Superior temporal gyrus (tissue), 1 donor: ENCODE results near the gene FOXA2.

Experiments used
- DNase-seq: peaks from one replicate; pipeline ENCODE4 v3.0.0-alpha.2; 2016; ENCODE audit errors: extremely low spot score

The FOXA2 gene

DNA sequence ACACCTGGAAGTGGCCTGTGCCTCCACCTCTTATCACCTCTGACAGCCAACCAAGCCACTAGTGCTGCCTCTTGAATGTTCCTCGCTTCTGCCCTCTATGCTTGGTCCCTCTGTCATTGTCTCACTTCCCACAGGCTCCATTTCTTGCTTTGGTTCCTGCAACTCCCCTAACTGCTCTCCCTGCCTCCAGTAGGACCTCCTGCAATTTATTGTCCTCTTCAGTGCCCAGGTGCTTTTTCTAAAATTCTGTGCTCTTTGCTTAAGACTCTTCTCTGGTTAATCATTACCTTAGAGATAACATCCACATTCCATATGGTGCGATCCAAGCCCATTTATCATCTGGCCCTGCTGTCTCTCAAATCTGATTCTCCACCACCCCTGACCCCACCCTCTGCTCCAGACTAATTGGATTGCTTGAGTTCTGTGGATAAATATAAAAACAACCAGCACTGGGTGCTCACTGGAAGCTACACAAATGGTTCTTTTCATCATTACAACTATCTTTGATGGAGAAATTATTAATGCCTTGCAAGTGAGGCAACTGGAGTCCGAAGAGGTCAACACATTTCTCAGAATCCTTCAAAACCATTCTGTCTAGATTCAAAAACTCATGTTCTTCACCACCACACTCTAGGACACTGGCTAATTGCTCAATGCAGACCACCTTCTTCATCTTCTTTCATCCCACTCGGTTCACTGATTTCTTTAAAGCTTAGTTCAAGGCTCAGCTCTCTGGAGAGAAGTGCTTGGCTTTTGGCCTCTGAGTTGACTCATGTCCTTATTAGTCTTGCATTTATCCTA, 47.2 kb downstream of the FOXA2 start:
- DNase-seq: no peak

GRCh38 chr20:22536141-22536828, 48.1 kb downstream of the FOXA2 start:
- no peak for DNase-seq

- no peak for DNase-seq
Measured at GRCh38 chr20:22535483-22535882, 48.9 kb downstream of the FOXA2 start.

- DNase-seq: no peak
Measured at GRCh38 chr20:22533823-22534751, 50.3 kb downstream of the FOXA2 start.

GRCh38 chr20:22532598-22532997, 51.8 kb downstream of the FOXA2 start:
- DNase-seq: no peak

DNA sequence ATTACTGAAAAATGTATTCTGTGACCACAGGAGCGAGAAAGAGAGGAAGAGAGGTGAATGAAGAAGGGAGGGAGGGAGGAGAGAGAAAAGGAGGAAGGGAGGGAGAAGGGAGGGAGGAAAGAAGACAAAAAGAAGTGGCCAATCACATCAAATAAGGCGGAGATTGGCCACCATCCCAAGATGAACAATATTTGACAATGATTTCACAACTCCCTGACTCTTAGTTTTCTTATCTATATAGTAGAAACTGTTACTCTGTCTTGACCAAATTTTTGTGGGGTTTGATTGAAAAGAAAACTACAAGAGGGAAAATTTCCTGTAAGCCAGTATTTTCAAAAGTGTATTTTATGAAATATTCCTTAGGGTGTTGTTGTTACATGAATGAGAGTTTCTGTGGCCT, 52.6 kb downstream of the FOXA2 start:
- DNase-seq: no peak

DNA sequence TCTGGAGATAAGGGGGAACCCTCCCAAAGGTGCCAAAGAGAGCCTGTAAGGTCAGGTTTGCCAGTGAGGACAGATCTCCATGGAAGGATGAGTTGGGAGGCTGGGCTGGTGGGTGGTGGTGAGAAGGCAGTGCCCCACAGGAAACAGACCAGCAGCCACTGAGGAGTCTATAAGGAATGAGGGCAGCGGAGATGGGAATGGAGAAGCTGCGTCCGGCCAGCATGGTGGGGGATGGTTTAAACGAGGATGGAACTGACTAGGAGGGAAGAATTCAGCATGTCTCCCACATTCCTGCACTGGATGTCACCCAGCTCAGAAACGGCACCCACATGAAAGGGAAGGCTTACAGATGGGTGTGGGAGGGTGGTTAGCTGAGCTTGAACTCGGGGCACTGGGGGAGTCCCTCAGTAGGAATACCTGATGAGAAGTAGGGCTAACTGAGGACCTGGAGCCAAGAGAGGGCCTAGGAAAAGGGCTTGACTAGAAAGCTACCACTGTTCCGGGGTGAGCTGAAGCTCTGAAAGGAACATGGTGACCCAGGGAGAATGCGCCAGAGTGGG, 53.2 kb downstream of the FOXA2 start:
- DNase-seq: no peak
